ENCODE data around the gene SPEF1. TPM values are rescaled to one million over a fixed set of nuclear protein-coding genes. Genes with fewer than 3 reads are reported as not detected.

Gene SPEF1
- total and polyA plus RNA-seq, 10 of the 15 experiments (the other 5 are each of a cell fraction or from before 2014, with no cell fraction given) = 0.12 TPM; not detected in 9

DNA sequence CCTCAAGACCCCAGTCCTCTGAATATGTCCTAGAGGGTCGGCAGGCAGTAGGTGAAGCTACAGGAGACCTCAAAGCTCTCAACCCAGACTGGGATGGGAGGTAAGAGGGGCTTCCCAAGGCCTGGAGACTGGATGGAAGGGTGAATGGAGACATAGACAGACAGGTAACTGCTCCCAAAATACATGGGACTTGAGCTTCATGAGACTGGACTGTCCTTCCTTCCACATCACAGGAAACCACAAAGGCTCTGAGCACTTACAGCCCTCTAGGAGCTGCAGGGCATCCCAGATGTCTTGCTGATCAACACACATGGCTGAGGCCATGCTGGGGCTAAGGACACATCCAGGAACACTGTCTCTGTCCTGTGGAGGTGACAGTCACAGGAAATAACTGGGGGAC, 37.2 kb downstream of the SPEF1 start:
- TF ChIP-seq JUNB (IDR thresholded peaks at IDR 0.05) (no peak), USF2 (IDR thresholded peaks at IDR 0.05; ENCODE audit: borderline replicate concordance, low read depth, low read length) (no peak), MAX (IDR thresholded peaks at IDR 0.05; ENCODE audit: low read depth, low read length) (no peak), MEF2A (IDR thresholded peaks at IDR 0.05; ENCODE audit: insufficient read depth, low read depth, low read length) (no peak), BCLAF1 (IDR thresholded peaks at IDR 0.05) (no peak), FOXK2 (IDR thresholded peaks at IDR 0.05) (no peak)
- Histone ChIP-seq H3K79me2 (ENCODE audit: control insufficient read depth, insufficient read depth, low read length) (no peaks in the 10 kb centered on the region), H3K4me2 (ENCODE audit: control insufficient read depth, insufficient read depth) (no peak overlapping the region), H3K9me3 (replicated peaks; ENCODE audit: control insufficient read depth, insufficient read depth, low read length) (no peaks in the 10 kb centered on the region), H4K20me1 (ENCODE audit: control insufficient read depth, insufficient read depth) (no peaks in the 10 kb centered on the region), H2AFZ (ENCODE audit: control insufficient read depth, low read depth, low read length) (no peak overlapping the region), H3K9ac (ENCODE audit: control insufficient read depth, insufficient read depth, low read length) (no peak overlapping the region), H3K27me3 (replicated peaks in 1 of 2; ENCODE audit: control insufficient read depth in 2 of 2, insufficient read depth in 2 of 2, low read length in 1 of 2) (no peaks in the 10 kb centered on the region), H3K4me1 (ENCODE audit: control insufficient read depth, insufficient read depth, low read length) (no peaks in the 10 kb centered on the region), H3K27ac (ENCODE audit: control insufficient read depth, insufficient read depth) (no peak overlapping the region), H3K36me3 (ENCODE audit: control insufficient read depth in 2 of 2, insufficient read depth in 2 of 2, low read length in 1 of 2) (no peaks in the 10 kb centered on the region), H3K4me3 (no peak overlapping the region)
- no peak for FAIRE-seq
- no TSS peak for BruUV-seq (replicated peaks)
- WGBS (ENCODE audit: insufficient coverage, insufficient replicate concordance, low lambda C conversion rate, missing lambda C conversion rate) = 0% methylated on average over 1 of the region's 1 CpG
- intact Hi-C loops (cut with micrococcal nuclease; ENCODE audit: unreplicated experiment) = no loop called here
- POLR2A ChIA-PET = interaction anchor here (0.6 kb wide), 1 partner anchor 470 kb away, joined by 3 read pairs; no protein-coding TSS in a partner anchor
- no peak for DNase-seq (ENCODE audit: low read depth, low spot score)
- SMC1A ChIA-PET (ENCODE audit: uncharacterized antibody, unreplicated experiment) = no interaction called here
- CTCF ChIA-PET = interaction anchor here (1.5 to 2.4 kb wide), 3 partner anchors 24 to 78 kb away, joined by 3 to 8 read pairs (median 5); partner anchors contain the start of gene ADISSP
- RAD21 ChIA-PET (ENCODE audit: unreplicated experiment) = interaction anchor here (1.2 to 1.6 kb wide), 2 partner anchors 65 to 180 kb away, joined by 3 read pairs; no protein-coding TSS in a partner anchor
- no peak for ATAC-seq
- in situ Hi-C loops (cut with MboI) = no loop called here
